SW 1271 (cell line): ENCODE results near the gene COLGALT1.
"Not testable (repeated sequence)": the region's sequence is repeated elsewhere in the genome, so short reads cannot be mapped to it uniquely, and the experiment has no call there.

Experiments used
- DNase-seq, 2 experiments: peaks; one replicate each; lab custom pipeline; 2025; lab: John Stamatoyannopoulos, UW

The COLGALT1 gene

GRCh38 chr19:17555480-17555928, at the start of gene COLGALT1:
Gene COLGALT1, plus strand, starts transcription at chr19:17555649. Its CDS starts 65 bp downstream, at chr19:17555714.
- DNase-seq, result peak; percentile 94 to 96

GRCh38 chr19:17506745-17507144, 48.7 kb upstream of the COLGALT1 start:
- DNase-seq, result no peak

DNA sequence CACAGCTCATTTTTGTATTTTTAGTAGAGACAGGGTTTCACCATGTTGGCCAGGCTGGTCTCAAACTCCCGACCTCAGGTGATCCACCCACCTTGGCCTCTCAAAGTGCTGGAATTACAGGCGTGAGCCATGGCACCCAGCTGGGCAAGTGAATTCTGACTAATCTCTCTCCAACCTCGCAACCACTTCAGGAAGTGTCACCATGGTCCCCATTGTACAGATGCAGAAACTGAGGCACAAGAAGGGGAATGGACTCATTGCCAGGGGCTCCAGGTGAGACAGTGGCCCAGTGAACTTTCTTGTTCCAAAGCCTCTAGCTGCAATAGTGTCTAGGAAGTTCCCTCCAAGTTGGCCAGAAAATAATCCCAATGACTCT, 46.9 kb upstream of the COLGALT1 start:
- not testable (repeated sequence) for DNase-seq

DNA sequence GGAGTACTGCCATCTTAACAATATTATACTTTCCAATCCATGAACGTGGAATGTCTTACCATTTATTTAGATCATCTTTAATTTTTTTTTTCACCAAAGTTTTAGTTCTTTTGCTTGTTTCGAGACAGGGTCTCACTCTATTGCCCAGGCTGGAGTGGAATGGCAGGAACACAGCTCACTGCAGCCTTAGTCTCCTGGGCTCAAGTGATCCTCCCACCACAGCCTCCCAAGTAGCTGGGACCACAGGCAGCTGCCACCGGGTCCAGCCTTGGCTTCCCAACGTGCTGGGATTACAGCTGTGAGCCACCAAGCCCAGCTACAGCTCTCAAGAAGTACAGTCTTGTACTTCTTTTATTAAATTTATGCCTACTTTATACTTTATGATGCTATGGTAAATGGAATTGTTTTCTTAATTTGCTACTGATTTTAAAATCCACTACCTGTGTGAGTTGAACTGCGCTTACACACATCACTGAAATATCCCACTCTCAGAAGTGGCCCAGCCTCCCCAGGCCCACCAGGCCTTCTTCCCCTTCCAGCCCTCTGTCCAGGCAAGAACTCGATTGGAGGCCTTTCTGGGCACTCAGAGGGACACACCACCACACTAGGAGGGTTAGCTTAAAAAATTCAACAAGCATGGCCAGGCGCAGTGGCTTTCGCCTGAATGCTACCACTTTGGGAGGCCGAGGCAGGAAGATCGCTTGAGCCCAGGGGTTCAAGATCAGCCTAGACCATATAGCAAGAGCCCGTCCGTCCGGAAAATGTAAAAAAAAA, 45.0 kb upstream of the COLGALT1 start:
- DNase-seq, result no peak

- peak; percentile 84 to 90 for DNase-seq
These were observed 43.5 kb upstream of the COLGALT1 start for GRCh38 chr19:17511724-17512573.

DNA sequence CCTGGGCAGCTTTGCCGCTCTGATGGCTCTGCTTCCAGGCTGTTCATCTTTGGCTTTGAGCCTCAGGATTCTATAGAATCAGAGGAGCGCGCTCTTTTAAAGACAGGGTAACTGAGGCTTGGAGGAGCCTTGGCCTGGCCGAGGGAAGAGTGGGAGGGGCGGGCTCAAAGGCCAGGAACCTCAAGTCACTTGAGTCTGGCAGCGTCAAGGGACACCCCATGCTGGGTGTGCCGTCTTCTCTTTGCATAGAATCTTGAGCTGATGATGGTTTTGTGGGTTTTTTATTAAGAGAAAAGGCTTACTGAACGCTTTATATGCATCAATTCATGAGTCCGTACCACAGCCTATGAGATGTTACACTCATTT, 42.9 kb upstream of the COLGALT1 start:
- DNase-seq, result no peak

- DNase-seq, result no peak
These were observed 39.9 kb upstream of the COLGALT1 start for GRCh38 chr19:17515408-17516149.

DNA sequence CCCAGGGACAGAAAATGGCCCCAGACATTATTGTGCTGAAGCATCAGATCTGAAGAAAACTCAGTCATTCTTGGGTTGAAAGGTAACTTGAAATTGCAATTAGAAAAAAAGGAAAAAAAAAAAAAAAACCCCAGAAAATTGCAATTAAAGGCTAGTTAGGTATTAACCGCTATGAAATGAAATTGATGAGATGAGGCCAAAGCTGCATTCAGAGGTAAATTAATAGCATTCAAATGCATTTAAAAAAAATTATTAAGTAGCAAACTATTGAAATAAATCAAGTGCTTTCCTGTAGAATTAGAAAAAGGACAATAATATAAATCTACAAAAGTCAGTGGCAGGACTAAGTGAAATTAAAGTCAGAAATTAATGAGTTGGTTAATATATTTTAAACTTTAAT, 37.6 kb upstream of the COLGALT1 start:
- DNase-seq, result no peak

DNA sequence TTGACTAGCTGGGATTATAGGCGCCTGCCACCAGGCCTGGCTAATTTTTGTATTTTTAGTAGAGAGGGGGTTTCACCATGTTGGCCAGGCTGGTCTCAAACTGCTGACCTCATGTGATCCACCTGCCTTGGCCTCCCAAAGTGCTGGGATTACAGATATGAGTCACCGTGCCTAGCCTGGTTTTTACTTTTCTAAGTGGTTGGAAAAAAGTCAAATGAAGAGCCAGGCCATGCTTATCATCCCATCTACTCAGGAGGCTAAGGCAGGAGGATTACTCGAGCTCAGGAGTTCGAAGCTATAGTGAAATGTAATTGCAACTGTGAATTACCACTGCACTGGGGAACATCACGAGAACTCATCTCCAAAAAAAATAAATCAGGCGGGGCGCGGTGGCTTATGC, 36.8 kb upstream of the COLGALT1 start:
- not testable (repeated sequence) for DNase-seq

GRCh38 chr19:17519967-17520366, 35.5 kb upstream of the COLGALT1 start:
- DNase-seq, result no peak

GRCh38 chr19:17520865-17521264, 34.6 kb upstream of the COLGALT1 start:
- no peak for DNase-seq

DNA sequence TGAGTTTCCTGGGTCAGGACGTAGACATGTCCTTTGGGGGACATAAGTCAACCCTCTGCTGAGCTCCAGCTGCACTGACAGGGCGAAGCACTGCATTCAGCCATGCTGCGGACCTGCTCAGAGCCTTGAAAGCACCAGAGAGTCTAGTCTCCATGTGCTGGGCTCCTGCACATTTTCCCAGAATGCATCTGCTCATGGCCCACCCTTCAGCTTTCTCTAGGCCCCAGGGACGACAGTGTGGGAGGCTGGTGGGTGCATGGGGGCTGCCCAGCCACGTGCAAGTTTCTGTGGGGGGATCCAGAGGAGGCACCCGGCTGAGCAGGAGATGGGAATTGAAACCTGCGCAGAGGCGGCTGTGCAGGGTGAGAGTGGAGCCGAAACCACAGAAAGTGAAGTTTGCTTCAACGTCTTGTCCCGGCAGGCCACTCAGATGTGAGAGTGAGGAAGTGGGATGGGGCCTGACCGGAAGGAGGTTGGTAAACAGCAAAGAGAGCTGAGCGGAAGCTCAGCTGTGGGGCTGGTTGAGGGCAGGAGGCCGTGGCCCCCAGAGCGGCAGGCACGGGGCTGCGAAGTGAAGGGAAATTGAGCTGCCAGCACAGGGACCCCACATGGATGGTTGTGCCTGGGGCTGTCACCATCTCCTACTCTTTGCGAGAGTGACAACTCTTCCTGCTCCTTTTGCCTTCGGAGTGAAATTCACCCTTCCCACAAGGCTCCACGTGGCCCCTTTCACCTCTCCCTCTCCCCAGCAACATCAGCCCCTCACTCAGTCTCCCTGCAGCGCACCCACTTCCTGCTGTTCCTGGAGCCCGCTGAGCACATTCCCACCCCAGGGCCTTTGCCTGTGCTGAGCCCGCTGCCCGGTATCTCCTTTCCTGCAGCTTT, 32.2 kb upstream of the COLGALT1 start:
- DNase-seq, result no peak

- DNase-seq, result no peak
These were observed 30.8 kb upstream of the COLGALT1 start for GRCh38 chr19:17524651-17525050.

DNA sequence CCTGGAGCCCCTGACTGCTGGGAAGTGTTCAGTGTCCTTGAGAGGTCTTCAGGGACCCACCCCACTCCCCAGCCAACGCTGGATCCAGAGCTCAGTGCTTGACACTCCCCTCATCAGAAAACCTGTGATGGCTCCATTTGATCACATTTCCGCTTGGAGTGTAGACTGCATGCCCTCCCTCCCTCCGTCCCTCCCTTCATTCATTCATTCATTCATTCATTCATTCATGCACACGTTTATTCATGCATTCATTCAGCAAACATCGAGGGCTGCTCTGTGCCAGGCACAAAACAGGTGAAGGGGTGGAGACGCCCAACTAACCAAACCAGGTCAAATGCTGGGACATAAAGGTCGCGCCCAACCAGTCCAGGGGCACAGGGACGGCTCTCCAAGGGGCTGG, 30.3 kb upstream of the COLGALT1 start:
- DNase-seq, result no peak

GRCh38 chr19:17526922-17527321, 28.5 kb upstream of the COLGALT1 start:
- DNase-seq, result no peak

GRCh38 chr19:17527326-17527725, 28.1 kb upstream of the COLGALT1 start:
- no peak for DNase-seq

DNA sequence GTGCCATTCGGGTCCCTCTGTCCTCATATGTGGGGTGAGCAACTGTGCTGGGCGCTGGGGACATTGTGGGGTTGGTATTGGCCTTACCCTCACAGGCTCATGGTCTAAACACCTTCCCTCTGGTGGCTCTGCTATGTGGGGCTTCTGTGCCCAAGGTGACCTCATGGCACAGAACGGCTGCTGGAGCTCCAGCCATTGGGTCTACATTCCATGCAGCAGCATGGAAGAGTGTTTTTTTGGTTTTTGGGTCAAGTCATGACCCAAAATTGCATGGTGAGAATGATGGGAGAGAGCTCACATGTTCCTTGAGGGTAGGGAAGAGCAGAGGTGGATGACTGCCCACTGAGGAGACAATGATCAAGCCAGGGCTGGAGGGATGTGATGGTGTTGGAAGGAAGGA, 26.8 kb upstream of the COLGALT1 start:
- no peak for DNase-seq

DNA sequence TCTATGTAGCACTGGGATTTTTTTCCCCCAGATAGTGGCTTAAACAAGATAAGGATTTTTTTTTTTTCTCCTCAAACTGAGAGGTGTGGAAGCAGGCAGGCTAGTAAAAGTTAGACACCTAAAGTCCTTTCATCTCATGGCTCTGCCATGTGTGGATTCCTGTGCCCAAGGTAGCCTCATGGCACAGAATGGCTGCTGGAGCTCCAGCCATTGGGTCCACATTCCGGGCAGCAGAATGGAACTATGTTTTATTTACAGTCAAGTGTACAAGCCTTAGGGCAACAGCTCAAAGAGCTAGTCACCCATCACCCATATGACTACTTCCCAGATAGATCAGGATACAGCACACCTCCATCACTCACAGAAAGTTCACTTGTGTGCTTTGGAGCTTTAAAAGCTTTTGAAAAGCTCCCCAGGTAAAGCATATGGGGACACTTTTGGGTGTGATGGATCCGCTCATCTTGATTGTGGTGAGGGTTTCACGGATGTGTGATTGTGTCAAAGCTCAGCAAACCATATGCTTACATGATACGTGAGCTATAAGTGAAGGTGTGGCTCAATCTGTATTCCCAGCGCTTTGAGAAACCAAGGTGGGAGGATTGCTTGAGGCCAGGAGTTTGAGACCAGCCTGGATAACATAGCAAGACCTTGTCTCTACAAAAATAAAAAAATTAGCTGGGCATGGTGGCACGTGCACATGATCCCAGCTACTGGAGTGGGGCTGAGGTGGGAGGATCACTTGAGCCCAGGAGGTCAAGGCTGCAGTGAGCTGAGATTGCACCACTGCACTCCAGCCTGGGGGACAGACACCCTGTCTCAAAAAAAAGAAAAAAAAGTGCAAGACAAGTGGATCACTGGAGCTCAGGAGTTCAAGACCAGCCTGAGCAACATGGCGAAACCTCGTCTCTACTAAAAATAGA, 25.9 kb upstream of the COLGALT1 start:
- DNase-seq, result no peak

- DNase-seq, result no peak
These were observed 24.9 kb upstream of the COLGALT1 start for GRCh38 chr19:17530586-17530985.

DNA sequence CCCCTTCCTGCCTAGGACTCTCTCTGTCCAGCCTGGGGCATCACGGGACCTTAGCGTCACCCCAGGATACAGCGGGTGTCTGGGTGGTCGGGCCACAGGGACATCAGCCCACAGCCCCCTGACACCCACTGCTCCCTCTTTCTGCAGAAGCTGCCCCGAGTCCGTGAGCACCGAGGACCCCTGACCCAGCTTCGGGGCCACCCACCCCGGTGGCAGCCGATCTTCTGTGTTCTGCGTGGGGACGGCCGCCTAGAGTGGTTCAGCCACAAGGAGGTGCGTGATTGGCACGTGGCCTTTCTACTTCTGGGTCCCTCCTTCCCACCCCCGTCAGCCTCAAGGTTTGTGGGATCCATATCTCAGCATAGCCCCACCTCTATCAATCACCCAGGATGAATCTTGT, 23.3 kb upstream of the COLGALT1 start:
- no peak for DNase-seq
